HG03045 (cell line): ENCODE results near the gene LRRC46.
A peak's percentile ranks its signal among the peaks of the same experiment; 100 is the strongest.

ENCODE experiments used
- ATAC-seq: cut with Tn5 transposase; IDR thresholded peaks from one replicate; pipeline ENCODE4 v1.9.1; 2021; ENCODE audit warnings: mild to moderate bottlenecking, moderate library complexity; ENCODE audit not compliant: unreplicated experiment

Gene LRRC46, protein sequence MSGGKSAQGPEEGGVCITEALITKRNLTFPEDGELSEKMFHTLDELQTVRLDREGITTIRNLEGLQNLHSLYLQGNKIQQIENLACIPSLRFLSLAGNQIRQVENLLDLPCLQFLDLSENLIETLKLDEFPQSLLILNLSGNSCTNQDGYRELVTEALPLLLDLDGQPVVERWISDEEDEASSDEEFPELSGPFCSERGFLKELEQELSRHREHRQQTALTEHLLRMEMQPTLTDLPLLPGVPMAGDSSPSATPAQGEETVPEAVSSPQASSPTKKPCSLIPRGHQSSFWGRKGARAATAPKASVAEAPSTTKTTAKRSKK

GRCh38 chr17:47831003-47831933 lies at the start of gene LRRC46, which contains the start of gene MRPL10:
Gene LRRC46, plus strand, starts transcription at chr17:47831670. Its CDS starts 320 bp downstream, at chr17:47831990.
Gene MRPL10, minus strand, starts transcription at chr17:47831541. Its CDS starts 30 bp downstream, at chr17:47831511.
- ATAC-seq, result peak; percentile 84

DNA sequence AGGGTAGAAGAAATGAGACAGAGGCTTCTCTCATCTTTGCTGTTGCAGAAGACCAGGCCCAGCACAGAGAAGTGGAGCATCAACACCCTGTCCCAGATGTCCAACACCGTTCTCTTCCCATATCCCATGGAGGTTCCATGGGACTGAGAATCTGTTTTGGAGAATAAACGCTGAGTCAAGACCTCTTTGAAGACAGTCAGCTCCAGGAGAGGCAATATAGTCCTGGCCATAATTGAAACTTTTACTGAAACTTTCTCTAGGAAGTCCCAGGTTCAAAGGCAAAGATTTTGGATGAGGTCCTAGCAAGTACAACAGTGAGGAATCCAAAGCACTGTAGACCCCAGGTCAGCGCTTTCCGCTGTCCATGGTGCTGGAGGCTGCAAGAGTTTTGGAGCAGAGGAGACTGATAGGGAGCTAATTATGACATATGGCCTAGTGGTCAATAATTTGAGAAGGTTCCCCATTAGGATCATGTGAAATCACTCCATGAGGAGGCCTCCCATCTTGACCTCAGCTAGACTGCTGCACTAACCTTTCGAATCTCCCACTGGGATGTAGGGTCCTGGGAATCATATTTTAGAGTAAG lies 45.8 kb upstream of the LRRC46 start:
- no peak for ATAC-seq

GRCh38 chr17:47789611-47790561 lies 41.6 kb upstream of the LRRC46 start:
- ATAC-seq, result no peak

GRCh38 chr17:47791025-47791424 lies 40.4 kb upstream of the LRRC46 start:
- no peak for ATAC-seq

- no peak for ATAC-seq
Observed at GRCh38 chr17:47792457-47792856, 39.0 kb upstream of the LRRC46 start.

DNA sequence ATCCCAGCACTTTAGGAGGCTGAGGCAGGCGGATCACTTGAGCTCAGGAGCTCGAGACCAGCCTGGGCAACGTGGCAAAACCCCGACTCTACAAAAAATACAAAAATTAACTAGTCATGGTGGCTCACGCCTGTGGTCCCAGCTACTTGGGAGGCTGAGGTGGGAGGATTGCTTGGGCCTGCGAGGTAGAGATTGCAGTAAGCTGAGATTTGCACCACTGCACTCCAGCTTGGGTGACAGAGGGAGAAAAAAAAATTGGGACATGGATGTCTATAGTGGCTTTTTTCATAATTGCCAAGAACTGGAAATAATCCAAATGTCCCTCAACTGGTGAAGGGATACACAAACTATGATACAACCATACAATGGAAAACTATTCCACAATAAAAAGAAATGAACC lies 38.5 kb upstream of the LRRC46 start:
- ATAC-seq, result no peak

DNA sequence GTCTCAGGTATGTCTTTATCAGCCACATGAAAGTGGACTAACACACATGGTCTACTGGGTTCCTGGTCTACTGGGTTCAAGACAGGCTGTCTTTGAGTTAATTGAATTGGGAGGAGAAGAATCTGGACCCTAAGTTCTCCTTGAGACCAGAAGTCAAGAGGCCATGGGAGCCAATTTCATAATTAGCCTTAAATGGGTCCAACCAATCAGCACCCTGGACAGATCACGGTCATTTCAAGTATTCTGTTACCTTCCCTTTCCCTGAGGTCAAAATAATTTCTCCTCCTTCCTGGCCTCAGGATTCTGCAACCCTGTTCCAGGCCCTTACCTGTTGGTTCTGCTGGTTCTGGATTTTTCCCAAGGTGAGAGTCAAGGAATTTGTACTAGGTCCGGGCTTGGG lies 33.7 kb upstream of the LRRC46 start:
- no peak for ATAC-seq

- ATAC-seq, result no peak
Observed at GRCh38 chr17:47800686-47801085, 30.8 kb upstream of the LRRC46 start.

DNA sequence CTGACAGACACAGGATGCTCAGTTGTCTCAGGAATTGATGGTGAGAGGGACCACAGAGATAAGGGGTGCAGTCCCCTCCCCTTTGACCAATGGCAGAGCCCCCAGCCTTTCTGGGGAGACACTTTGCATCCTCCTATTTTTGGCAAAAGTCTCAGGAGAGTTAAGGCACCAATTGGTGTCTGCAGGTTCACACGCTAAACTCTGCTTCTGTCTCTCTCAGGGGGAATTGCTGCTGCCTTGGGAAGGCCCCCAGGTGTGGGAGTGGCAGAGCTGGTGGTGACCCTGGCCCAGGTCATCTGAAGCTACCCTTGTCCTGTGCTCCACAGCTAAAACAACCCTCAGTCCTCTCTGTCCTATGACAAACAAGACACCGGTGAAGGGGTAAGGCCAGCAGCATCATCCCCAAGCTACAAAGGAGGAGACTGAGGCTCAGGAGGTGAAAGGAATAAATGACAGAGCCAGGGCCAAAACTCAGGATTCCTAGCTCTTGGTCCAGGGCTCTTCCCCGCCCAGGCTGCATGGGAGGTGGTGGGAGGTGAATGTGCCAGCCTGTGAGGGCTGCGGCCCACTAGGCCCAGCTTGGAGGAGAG lies 30.2 kb upstream of the LRRC46 start:
- ATAC-seq, result no peak

GRCh38 chr17:47801906-47802305 lies 29.6 kb upstream of the LRRC46 start:
- no peak for ATAC-seq

DNA sequence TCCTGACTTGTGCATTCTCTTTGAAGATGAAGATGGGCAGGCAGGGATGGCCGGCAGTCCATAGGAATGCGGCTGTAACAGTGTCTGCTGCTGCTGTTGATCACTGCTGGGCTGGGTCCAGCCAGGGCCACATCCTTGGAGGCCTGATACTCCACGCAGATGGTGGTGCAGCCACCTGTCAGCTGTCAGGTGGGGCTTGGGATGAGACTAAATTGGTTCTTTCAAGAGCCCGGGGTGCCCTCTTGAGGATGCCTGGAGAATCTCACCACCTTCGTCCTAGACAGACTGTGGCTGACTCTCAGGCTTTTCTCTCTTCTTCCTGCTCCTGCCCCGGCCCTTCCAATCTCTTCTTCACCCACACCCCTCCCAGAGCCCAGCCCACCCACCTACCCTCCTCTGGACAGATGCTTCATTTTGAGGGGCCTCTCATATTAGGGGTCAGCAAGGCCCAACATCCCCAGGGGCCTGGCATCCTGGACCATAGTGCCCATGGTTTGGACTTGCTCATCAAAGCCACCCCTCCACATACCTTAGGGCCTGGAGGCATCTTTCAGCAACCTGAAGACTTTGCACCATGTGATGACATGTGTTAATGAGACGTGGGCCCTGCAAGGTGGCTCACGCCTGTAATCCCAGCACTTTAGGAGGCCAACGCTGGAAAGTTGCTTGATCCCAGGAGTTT lies 29.0 kb upstream of the LRRC46 start:
- ATAC-seq, result no peak

DNA sequence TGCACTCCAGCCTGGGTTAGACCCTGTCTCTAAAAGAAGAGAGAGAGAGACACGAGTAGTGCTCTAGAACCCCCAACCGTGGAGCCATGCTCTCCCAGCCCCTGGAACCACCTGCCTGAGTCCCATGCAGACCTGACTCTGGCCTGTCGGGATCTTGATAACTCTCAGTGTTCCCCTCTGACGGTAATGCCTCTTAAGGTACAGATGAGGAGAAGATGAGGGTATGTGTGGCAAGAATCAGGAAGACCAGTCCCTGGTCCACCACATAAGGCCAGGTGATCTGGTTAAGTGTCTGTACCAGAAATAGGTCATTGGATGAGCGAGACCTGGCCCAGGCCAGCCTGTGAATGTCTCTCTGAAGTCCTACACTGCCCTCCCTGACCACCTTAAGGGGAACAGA lies 28.3 kb upstream of the LRRC46 start:
- no peak for ATAC-seq

DNA sequence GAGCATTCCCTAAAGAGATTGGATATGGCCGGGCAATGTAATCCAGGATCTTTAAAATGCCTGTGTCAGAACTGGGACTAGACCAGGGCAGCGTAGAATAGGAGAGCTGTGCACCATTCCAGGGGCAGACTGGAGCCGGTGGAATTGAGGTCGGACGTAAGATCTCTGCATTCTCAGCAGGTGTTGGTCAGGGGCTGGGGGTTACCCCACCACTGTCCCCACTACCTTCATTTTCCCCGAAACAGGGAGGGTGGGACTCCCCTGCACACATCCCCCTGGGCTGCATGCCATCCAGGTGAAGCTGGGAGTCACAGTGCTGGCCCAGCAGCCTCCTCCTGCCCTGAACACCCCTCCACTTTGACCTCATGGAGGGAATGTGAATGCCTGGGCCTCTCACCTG lies 27.7 kb upstream of the LRRC46 start:
- ATAC-seq, result no peak

DNA sequence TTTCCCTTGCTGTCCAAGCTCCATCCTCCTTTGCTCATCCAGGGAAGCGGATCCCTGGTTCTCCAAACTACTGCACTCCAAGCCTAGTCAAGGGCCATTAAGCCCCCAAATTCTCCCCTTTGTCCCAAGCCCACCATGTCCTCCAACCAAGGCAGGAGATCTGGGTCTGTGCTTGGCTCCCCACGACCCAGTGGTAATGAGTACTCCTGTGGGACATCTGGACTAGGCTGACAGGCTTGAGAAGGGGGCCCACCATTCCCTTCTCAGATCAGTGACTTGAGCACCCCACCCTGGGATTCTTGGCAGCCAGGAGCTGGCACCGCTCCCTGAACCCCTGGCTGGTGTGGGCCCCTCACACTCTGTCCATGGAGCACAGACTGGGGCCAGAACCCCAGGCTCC lies 27.0 kb upstream of the LRRC46 start:
- no peak for ATAC-seq

GRCh38 chr17:47806026-47806912 lies 25.2 kb upstream of the LRRC46 start:
- ATAC-seq, result no peak

DNA sequence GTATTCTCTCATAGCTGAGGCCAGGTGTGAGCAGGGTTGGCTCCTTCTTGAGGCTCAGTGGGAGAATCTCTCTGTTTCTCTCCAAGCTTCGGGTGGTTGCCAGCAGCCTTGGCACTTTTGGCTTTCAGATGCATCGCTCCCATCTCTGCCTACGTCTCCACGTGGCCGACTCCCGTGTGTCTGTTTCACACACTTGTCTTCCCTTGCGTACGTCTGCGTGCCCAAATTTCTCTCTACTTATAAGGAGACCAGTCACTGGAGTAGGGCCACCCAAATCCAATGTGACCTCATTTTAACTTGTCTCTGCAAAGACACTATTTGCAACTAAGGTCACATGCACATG lies 24.6 kb upstream of the LRRC46 start:
- ATAC-seq, result no peak

GRCh38 chr17:47807421-47807820 lies 24.0 kb upstream of the LRRC46 start:
- ATAC-seq, result no peak

- no peak for ATAC-seq
Observed at GRCh38 chr17:47808036-47808829, 23.2 kb upstream of the LRRC46 start.
